Epidermal melanocyte (primary cell): ENCODE measurements around the gene BLOC1S2.
"Not testable (repeated sequence)": the region's sequence is repeated elsewhere in the genome, so short reads cannot be mapped to it uniquely, and the experiment has no call there.

Experiments used
- DNase-seq: peaks from one replicate; pipeline ENCODE4 v3.0.0; 2011; ENCODE audit warnings: low spot score; ENCODE audit not compliant: insufficient read length

BLOC1S2 gene

DNA sequence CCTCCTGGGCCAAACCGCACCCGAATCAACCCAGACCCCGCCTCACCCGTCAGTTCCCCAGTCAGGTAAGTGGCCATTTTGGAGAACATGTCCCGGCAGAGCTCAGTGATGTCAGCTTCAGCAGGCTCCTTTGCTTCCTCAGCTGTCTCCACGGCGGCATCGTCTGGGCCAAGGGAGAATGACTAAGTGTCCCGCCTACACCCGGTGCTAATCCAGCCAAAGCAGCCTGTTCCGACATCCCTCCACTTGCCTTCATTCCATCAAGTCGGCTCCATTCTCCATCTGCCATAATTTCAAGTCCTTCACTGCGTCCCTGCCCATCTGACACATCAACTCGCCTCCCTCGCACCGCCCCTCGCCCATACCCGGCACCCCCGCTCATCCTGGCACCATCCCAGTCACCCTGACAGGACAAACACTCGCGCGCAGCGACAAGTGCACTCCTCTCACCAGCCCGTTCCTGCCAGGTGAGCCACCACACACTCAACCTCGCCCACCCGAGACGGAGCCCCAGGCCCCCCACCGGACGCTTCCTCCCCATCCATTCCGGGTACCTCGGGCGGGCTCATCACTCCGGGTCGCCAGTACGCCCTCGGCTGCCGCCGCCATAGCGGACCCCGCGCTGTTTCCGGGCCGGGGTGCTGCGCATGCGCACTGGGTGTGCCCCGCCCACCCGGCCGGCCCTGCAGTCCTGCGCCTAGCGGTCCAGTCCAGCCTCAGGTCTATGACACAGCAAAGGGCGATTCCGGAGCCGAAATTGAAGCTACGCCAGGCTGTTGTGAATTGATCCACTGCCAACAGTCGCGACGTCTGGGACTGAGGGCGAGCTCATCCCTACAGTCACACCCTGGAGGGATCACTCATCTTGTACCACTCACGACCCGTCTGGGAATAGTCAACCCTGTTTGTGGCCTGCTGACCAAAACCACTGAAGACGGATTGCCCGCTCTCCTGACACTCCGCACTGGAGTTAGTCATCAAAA lies at the start of gene BLOC1S2:
Gene BLOC1S2 (minus strand): TSS at position 630 of the 983 bp plus-strand sequence. CDS start 21 bp downstream, at position 609.
- peak; percentile 98 for DNase-seq

- no peak for DNase-seq
These were observed 48.3 kb upstream of the BLOC1S2 start for GRCh38 chr10:100334762-100335161.

DNA sequence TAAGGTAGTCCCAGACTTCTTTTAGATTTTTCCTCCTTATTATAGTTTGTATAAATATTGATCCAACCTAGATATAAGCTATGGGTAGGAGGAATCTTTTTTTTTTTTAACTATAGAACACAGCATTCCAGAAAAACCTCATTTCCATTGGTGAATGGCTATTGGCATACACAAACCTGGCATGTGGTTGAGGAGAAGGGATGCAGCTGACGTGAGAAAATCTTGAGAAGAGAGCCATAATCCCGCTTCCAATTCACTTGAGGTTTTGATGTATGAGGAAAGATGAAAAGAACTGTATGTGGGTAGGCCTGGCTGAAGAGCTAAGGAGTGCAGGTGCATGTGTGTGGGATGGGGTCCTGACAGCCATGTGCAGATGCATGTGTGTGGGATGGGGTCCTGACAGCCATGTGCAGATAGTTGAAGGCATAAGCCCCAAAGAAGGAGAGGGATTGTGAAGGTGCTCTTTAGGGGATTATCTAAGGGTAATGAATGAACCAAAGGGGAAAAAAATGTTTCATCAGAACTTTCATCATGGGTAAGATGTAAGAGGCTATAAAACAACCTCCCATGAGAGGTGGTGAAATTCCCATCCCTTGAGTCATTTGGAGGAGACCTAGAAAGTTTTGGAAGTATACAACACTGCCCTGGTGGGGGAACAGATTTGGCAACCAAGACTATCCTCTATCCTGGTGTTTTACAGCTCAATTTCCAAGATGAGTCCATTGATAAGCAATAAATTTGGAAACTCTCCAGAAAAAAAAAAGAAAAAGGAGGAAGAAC lies 47.4 kb upstream of the BLOC1S2 start:
- no peak for DNase-seq

DNA sequence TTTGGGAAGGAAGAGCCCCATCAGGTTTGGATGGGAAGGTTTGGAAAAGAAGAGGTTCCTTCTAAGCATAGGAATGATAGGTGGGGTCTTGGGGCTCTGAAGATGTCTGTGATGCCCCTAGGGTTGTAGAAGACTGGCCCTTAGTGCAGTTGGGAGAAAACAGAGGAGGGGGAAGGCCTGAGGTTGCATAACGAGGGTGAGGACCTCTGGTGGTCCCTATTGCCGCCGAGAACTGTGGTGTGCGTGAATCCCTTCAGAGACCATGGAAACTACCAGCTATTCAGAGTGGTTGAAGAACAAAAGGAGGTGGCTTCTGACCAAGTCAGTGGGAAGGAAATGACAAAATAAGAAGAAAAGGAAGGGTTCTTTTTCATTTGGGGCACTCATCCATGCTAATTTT lies 46.6 kb upstream of the BLOC1S2 start:
- DNase-seq: no peak

DNA sequence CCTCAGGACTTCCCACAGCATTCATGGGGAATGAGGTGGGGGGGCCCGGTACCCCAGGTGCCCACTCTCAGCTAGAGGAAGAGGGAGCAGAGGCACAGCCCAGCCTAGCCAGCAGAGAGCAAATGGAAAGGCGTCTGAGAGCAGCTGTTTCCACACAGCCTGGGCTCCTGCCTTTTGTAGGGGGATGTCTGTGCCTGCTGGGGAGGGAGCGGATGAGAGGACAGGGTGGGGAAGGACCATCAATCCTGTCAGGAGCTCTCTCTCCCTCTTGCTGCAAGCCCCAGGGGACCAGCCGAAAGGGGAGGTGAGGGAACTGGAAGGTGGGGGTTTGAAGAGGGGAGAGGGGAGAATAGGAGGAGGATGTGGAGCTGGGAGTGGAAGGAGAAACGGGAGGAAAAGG lies 43.6 kb upstream of the BLOC1S2 start, which contains the start of gene PKD2L1:
Gene PKD2L1 (minus strand): TSS at position 150 of the 400 bp plus-strand sequence. CDS start 125 bp downstream, at position 25.
- no peak for DNase-seq

GRCh38 chr10:100328198-100328597 lies 41.7 kb upstream of the BLOC1S2 start:
- DNase-seq: no peak

GRCh38 chr10:100327718-100328009 lies 41.2 kb upstream of the BLOC1S2 start:
- DNase-seq: no peak

GRCh38 chr10:100327007-100327717 lies 40.7 kb upstream of the BLOC1S2 start:
- DNase-seq: no peak

DNA sequence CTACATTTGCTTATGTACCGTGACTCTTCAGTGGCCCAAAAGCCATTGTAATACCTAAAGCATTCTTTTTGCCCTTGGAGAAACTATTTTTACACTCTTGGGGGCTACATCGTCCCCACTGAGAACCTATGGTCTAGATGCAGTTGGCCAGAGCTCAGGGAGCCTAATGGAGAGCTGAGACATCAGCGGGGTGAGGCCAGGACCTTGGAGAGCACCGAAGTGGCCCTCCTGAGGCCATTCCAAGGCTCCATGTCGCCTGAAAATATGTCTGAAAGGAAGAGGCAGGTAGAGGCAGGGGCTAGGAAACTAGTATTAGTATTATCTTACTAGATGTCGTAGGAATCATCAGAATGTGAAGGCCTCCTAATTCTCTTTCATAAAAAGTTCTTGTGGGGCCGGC lies 38.7 kb upstream of the BLOC1S2 start:
- DNase-seq: no peak

DNA sequence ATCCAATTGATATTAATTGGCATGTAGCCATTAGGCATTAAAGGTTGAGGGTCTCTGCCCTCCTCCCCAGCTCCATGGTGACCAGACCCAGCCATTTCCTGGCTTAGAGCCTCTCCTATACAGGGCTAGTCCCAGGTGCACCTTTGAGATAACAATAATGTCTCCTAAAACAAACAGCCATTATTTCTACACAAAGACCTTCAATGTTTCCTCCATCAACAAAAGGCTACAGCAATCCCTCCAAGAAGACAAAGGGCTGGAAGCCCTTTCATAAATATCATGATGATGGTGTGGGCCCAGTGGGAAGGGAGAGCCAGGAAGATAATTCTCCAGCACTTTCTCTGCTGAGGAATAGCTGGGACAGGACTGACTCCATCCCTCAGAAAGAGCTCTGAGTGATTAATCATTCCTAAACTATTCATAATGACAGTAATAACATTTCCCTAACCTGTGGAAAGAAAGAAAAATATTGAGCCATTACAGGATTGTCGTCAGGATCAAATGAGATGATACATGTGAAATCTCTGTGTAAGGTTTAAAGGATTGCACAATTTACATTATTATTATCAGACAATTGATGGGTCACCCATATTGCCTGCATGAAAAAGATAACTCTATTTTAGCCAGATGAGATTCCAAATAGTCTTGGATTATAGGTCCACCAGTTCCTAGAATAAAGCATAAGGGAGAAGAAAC lies 33.4 kb upstream of the BLOC1S2 start:
- DNase-seq: no peak

GRCh38 chr10:100318207-100318606 lies 31.7 kb upstream of the BLOC1S2 start:
- no peak for DNase-seq

DNA sequence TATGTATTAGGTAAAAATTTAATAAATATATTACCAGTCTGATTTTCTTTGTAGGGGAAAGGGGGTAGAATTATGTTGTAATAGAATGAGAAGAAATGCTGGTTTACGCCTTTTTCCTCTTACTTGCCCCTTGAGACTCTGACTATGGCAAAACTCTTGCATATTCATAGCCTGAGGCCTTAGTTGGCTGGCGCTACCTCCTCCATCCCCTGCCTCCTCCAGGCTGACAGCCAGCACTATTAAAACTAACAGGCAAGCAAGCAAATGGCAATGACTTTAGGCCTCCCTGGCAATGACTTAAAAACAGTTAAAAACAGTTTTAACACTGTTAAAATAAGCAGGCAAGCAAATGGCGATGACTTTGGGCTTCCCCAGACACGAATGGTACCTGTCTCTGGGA lies 29.1 kb upstream of the BLOC1S2 start:
- DNase-seq: no peak

GRCh38 chr10:100311298-100311697 lies 24.8 kb upstream of the BLOC1S2 start:
- no peak for DNase-seq

DNA sequence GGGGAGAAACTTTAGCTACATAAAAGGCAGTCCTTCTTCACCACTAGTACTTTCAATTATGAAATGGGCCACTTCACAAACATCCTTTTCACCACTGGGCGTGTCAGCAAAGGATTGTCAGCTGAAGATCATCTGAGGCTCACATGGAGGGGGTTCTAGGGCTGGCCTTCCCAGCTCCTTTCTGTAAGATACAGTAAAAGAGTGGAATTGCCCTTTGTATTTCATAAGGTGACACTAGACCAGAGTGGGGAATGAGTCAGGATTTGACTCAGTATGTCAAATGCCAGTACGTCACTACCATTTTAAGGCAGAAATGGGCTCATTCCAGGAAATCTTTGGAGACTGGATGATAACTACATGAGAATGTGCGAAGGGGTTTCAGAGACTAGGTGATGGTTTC lies 21.2 kb upstream of the BLOC1S2 start:
- no peak for DNase-seq

- no peak for DNase-seq
These were observed 20.4 kb upstream of the BLOC1S2 start for GRCh38 chr10:100306861-100307260.

GRCh38 chr10:100304414-100304813 lies 17.9 kb upstream of the BLOC1S2 start:
- DNase-seq: no peak

DNA sequence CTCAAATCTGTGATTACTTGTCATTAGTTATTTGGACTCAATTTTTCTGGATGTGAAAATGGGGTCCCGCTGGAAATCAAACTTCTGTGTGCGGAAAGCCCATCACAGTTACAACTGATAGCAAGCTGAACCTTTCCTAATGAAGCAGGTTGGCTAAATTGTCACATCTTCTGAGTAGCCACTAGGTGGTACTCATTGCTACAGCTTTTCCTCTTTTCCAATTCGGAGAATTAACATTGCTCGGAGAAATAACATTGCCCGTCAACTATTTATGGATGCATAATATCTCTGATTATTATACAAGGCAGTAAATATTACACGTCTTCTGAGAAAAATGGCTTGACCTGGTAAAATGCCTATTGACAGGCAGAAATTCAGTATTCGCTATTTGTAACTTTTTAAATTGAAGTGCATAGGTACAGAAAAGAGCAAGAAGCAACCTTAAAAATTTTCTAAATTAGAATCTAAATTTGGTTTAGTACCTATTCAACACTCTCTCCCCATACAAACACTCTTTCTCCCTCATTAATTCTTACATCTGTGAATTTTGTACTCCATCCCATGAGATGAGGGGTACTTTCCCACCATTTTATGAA lies 17.3 kb upstream of the BLOC1S2 start:
- no peak for DNase-seq

- DNase-seq: not testable (repeated sequence)
These were observed 14.6 kb upstream of the BLOC1S2 start for GRCh38 chr10:100301123-100301522.

DNA sequence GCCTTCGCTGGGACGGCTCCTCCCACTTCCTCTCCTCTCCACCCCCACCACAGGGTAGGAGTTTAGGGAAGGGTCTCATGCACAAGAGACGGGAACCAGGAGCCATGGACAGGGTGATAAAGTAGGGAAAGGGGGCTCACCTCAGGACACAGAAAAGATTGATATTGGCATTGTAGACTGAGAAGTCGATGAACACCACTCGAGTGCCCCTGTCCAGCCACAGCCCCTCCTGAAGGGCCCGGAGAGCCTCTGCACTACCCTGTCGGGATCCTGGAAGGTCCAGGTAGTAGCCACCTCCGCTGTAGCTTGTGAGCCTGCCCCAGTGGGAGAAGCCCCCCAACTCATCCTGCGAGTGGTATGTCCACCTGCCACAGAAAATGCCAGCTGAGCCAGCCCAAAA lies 10.8 kb upstream of the BLOC1S2 start:
- no peak for DNase-seq

GRCh38 chr10:100293066-100293465 lies 6.6 kb upstream of the BLOC1S2 start:
- DNase-seq: no peak

- DNase-seq: not testable (repeated sequence)
These were observed 5.8 kb upstream of the BLOC1S2 start for GRCh38 chr10:100292300-100292699.
